CD4-positive, alpha-beta T cell treated with Interleukin-17A for 4 hours (primary cell): ENCODE results near the gene RIC8B.

Experiments
- DNase-seq: peaks from one replicate; pipeline ENCODE4 v3.0.0-alpha.2; 2020; ENCODE audit warnings: mixed read lengths

Gene RIC8B

DNA sequence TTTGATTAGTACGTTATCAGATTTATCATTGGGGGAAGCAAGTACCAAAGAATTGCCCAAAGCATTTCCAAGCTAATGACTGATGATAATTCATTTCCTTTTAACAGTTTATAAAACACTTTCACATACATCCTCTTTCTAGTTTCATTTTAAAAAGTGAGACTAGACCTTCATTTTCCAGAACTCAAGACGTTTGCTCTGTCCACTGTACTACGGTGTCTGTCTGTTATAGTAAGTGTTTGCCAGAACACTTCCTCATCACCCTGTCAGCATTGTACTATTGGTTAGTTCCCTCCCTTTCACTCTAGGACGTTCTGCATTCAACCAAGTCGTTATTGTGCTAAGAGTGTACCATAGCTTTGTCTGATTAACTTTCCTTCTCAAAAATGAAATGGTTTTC, 99.5 kb downstream of the RIC8B start:
- DNase-seq = no peak

DNA sequence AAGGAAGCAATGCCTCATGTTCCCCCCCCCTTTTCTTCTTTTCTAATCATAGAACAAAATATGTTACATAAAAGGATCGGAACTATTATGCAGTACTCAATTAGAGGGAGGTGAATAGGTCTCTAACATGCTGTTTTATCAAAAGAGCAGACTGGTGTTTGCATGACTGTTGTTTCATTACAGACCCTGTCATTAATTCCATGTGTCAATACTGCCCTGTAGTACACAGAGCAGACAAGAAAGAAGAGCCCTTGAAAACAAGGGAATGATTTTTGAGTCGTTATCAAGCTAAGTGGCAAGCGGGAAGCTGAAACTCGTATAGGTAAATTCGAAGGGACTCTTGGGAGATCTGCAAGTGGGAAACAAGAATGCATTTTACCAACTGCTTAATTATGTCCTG, 104.3 kb downstream of the RIC8B start:
- no peak for DNase-seq

DNA sequence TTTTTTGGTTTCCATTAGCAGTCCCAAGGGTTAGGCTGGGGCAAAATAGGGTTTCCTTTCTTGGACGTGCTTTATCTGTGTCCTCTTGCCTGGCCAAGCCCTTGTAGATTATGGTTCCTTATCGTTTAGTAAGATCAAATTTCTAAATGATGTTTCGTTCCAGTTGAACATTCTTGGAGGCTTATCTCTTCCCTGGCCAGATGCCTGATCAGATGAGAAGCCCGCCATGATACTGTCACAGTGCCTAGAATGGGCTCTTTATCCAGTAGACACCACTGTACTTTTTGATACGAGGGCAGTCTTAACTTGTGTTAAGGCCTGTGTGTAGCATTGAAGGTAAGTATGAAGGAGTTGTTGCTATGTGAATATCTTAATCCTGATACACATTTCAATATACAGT, 105.1 kb downstream of the RIC8B start:
- DNase-seq = no peak

DNA sequence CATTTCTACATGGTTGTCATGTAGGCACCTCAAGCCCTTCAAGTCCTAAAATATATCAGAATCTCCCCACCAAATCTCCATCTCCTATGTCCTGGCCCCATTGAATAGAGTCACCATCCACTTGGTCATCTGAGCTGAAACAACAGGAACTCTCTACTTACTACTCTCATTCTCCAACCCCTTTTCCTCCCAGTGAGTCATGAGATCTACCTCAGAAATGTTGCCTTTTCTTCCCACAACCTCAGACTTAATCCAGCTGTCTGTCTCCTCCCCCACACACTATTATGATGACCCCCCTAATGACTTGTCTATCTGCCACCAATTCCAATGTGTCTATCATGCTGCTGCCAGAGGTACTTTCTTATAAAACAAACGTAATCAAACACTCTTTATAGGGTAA, 108.9 kb downstream of the RIC8B start:
- DNase-seq = no peak

DNA sequence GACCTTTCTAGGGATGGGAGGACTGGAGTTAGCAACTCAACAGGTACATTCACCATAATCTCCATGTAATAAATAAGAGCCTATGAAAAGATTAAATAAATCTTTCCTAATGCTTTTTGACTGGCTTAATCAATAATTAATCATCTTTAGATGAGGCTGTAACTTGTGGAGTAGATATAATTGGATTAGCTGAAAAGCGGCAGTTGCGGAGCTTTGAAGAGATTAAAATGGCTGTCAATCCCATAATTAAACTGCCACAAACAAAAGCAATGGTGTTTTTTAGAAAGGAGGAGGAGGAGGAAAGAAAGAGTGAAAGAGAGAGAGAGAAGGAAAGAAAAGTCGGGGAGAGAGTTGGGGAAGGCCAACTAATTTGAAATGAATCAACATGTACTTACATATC, 110.5 kb downstream of the RIC8B start:
- DNase-seq = no peak

DNA sequence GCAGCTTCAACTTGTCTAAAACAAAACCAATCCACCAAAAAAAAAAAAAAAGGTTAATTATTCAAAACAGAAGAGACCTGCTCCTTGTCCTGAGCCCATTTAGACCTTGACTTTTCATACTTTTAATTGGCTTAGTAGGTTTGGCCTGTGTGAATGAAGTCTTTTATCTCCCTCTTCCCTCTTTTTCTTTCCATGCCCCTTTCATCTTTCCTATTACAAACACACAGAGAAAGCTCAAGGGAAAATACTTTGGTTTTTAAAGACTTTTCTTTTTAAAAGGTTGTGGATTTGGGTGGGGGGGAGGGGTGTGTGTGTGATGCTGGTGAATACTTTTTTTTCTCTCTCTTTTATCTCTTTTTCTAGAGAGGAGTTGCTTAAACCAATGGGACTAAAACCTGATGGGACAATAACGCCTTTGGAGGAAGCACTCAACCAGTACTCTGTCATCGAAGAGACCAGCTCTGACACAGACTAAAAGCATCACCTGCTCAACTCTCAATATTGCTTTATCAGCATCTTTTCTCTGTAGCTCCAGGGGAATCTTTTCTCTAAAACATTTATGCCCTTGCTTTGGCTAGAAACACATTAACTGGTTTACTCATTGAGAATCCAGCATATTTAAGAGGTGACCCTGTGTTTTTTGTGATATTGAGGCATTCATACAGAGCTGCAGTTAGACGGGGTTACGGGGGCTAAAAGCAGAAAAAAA, 111.2 kb downstream of the RIC8B start:
- DNase-seq = no peak

DNA sequence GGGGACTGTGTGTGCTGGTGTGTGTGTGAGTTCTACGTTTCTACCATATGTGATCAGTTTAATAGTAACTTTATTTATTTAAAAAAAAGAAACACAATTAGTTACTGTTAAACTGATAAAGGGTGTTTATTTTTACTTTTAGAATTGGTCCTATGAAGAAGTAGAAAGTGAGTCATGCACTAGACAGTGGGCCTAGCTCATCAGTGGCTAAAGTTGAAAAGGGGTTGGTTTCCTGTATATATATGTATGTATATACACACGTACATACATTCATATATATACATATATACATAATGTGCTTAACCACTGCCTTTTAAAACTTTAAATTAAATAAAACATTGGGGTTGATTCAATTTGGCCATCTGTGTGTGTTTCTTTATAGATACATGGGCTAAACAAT, 112.5 kb downstream of the RIC8B start:
- DNase-seq = no peak

DNA sequence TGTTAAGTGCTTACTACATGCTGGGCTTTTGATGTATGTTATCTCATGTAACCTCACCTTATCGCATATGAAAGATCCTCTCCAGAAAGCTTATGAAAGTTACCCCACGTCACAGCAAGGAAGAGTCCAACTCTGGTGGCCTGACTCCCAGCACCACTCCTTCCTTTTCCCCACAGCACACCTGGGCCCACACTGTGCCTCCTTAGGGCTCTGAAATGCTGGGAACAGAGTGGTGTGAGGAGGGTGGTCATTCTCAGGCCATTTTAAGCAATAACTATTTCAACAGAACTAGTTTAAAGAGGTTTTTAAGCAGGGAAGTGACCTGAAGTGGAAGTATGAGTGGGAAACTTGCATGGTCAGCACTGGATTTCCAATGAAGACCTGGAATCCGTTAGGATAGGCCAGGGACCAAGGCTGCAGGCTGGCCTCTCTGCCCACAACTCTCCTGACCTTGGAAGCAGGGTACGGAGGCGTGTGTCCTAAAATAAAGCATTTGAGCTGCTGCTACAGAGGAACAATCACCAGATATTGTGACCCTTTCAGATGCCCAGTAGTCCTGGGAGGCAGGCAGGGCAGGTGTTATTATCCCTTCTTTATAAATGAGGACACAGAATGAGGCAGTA, 114.0 kb downstream of the RIC8B start:
- no peak for DNase-seq

DNA sequence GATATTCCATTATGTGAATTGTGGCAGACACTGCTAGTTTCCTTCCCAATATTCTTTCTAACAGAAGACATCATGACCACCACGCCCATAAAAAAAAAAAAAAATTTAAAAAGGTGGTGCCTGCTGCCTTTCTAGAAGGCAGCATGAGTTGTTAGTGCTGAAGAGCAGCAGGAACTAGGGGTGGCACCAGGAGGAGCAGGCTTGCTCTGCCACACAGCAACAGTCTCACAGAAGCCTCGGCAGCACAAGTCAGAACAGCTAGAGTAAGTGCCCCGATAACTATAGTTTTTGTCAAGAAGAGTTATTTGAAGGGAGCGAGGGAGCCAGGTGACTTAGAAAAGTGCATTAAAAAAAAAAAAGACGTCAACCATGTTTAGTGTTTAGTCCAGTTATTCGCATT, 114.8 kb downstream of the RIC8B start:
- no peak for DNase-seq

DNA sequence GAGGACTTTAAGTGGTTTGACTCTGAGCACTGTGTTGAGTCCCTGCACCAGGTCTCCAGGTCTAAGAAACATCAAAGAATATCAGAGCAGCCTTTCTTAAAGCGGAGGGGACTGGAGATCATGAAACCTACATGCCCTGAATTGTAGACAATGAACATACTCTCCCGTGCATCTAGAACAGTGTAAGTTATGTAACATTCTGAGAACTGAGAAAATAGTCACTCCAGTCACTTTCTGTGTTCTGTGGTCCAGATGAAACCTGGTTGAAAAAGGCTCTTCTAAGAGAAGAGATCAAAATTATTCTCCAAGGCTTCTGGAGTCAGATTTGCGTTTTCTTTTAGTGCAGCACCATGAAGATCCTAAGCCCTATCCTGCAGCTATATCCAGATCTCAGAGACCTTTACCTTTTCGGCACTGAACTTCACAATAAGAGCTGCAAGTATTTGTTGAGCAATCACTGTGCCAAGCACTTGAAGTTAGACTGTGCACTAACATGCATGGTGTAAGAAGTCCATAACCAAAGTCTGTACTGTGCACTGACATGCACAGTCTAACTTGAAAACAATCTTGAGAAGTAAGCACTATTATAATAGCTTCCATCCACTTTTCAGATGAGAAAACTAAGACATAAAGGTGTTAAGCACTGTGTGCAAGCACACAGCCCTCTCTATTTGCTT, 115.6 kb downstream of the RIC8B start:
- DNase-seq = no peak

DNA sequence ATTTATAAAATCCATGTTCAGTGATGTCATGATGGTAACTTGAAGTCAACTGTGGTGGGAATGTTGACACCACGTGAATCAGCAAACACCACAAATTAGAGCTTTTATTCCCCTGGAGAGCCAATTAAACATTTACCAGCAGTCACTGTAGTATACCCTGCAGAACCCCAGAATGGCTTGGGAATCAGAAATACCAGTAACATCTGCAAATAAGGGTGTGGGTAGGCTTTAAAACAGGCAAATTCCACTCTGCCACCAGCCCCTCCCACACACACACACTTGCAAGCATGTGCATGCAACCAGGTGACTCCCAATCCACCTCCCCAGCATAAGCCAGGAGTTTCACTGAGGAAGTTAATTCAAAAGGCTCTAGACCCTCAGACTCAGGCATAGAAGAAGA, 117.6 kb downstream of the RIC8B start:
- no peak for DNase-seq

DNA sequence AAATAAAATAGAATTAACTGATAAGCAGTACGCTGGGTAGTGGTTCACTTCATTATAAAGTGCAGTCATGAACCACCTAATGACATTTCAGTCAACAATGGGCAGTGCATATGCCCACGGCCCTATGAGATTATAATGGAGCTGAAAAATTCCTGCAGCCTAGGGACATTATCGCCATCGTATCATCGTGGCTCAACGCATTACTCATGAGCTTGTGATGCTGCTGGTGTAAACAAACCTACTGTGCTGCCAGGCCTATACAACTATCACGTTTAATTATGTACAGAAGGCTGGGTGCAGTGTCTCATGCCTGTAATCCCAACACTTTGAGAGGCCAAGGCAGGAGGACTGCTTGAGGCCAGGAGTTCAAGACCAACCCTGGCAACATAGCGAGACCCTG, 119.0 kb downstream of the RIC8B start:
- no peak for DNase-seq

DNA sequence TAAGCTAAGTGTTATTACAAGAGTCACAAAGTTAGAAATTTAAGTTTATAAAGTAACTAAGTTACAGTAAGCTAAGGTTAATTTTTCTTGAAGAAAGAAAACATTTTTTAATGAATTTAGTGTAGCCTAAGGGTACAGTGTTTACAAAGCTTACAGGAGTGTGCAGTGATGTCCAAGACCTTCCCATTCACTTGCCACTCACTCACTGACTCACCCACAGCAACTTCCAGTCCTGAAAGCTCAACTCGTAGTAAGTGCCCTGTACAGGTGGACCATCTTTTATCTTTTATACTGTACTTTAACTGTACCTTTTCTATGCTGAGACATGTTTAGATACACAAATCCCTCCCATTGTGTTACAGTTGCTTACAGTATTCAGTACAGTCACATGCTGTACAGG, 120.3 kb downstream of the RIC8B start:
- DNase-seq = no peak

DNA sequence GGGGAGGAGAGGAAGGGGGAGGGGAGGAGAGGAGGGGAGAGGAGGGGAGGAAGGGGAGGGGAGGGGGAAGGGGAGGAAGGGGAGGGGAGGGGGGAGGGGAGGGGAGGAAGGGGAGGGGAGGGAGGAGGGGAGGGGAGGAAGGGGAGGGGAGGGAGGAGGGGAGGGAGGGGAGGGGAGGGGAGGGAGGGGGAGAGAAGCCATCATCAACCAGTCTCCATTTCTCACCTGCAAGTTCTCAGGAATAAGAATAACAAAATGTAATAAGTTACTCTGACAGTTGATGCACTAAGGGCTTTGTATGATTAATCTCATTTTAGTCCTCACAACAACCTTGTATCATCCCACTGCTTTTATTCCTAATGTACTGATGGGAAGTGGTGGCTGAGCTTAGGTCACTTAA, 122.1 kb downstream of the RIC8B start:
- DNase-seq = no peak

DNA sequence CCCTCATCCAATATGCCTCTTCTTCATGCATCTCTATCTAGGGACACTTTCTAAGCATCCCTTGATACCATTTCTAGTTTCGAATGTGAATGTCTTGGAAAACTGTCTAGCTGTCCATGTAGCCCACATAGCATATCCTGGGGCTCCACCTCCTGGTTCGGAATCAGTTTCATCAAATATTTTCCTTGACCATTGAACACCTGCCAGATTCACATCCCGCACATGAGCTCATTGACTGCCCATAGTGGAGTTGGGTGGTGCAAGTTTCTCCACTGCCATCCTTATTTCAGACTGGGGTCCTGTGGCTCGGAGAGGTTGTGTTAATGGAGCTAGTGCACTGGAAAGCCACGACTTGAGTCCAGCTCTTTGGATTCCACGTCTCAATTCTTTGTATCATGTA, 122.6 kb downstream of the RIC8B start:
- no peak for DNase-seq

DNA sequence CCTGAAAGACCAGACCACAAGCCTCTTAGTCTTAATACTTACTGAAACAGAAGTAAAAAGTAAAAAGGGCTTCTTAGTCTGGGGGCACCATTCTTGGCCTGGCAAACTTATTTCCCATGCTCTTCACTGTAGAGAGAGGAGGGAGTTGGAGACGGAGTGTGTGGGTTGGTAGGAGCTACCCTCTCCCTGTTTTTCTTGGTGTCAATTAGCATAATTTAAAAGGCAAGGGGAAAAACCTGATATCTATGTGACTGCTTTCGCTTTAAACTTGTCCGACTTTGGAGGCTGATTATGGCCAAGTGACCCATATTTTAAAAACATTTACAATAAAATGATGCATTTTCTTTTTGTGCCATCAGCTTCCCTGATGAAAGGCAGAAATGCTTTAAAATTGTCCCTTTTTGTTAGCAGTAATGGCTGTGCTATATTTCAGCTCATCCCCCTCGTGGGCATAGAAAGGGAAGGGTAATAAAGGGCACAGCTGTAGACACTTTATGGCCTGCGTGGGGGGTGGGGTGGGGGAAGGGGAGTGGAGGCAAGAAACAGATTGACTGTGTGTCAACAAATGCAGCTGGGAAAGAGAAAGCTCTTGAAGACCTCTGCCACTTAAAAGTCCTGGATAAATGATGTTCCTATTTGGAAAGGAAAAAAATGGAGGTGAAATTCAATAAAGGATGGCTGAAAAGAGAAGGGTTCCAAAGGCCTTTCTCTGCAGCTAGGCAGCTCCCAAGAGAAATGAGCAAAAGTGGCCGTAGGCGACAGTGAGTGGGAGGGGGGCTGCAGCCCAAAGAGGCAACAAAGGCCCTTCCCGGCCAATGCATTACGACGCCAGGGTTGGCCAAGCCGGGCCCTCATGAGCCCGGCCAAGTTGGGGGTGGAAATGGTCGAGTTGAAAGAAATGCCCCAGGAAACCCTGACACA, 123.8 kb downstream of the RIC8B start:
- no peak for DNase-seq

DNA sequence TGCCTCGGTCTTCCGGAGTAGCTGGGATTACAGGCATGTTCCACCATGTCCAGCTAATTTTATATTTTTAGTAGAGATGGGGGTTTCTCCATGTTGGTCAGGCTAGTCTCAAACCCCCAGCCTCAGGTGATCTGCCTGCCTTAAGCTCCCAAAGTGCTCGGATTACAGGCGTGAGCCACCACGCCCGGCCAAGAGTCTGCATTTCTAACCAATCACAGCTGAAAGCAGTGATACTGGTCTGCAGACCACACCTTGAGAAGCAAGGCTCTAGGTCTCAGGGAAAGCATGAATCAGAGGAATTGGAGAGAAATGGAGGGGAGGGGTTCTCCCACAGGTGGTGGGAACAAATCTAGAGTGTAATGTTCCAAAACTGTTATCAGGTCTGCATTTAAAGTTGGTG, 126.1 kb downstream of the RIC8B start:
- DNase-seq = no peak

DNA sequence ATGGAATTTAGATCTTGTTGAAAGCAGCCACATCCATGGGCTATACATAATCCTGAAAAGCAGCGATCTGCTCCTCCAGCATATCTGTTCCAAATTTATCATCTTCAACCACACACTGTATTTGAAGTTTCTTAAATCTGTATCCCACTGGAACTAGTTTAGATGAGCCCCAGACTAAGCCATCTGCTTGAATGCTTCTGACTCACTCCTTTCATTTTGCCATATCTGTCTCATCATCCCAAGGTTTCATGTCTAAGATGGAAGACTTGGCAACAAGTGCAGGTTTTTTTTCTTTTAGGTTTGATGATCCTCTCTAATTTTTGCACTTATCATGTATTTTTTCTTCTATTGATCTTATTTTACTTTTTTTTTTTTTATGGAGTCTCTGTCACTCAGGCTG, 126.8 kb downstream of the RIC8B start:
- no peak for DNase-seq

DNA sequence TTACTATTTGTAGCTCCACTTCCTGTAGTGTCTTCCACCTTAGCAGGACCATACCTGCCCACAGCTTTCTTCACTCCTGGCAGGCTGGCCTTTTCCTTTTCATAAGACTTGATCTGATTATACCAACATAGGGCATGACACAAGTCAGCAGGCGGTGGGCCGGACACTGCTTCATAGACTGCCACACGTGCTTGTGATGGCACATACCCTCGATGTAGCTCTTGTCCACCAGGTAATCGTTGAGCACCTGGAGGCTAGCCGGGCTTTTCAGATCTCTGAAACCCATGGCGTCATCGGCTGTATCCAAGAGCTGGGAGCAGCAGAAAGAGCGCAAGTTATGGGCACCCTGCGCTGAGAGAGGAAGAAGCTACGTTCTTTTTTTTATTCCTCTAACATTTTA, 127.6 kb downstream of the RIC8B start:
- DNase-seq = no peak

DNA sequence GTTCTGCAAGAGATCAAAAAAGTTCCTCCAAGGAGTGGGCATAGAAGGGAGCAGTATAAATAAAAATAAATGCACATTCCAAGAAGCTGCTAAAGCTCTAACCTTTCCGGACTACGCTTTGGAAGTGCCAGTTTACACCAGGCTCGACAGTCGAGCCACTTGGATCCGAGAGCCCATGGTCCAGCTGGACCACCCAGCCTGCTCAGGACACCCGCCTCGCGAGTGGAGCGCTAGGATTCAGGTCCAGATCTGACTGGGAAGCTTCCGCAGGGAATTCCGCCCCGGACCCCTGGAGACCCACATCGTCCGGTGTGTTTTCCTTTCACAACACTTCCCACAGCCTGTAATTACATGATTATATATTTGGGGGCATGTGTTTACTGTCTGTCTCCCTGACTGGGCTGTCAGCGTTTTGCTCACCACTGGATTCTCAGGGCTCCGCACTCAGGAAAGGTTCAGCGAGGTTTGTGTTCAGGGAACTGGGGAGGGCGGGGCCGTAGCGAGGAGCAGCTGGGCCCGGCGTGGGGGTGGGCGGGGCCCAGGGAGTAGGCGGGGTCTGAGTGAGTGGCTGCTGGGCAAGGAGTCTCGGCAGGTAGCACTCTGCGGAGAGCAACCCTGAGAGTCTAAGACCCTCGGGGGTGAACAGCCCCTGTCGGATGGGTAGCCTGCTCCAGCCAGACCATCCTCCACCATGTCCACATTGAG, 128.9 kb downstream of the RIC8B start:
- peak; percentile 91 for DNase-seq

DNA sequence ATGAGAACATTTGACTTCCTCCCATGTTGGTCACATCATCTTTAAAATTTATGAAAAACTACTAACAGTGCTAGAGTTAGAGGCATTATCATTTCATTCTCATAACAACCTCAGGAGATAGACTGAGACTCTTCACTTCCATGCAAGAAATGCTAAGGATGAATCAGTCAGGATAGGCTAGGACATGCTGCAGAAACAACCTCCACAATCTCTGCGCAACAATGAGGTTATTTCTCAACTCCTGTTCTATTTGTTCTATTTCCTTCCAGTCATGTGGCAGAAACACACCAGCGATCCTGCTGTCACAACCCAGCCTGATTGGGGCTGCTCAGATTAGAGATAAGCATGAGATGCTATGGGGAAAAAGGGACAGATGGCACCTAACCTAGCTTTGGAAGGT, 132.2 kb downstream of the RIC8B start:
- no peak for DNase-seq

DNA sequence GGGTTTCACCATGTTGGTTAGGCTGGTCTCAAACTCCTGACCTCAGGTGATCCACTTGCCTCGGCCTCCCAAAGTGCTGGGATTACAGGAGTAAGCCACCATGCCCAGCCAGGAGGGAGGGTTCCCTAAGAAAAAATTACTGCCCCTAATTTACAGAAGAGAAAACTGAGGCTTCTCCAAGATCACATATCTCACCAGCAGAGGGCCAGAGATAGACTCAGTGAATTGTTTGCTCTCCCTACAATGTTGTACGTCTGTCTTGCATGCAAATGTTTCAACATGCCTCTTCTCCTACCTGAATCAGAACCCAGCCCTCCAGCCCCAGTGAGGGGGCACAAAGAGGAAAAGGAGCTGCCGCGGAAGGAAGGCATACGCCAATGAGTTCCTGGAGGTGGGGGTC, 132.9 kb downstream of the RIC8B start:
- DNase-seq = no peak

DNA sequence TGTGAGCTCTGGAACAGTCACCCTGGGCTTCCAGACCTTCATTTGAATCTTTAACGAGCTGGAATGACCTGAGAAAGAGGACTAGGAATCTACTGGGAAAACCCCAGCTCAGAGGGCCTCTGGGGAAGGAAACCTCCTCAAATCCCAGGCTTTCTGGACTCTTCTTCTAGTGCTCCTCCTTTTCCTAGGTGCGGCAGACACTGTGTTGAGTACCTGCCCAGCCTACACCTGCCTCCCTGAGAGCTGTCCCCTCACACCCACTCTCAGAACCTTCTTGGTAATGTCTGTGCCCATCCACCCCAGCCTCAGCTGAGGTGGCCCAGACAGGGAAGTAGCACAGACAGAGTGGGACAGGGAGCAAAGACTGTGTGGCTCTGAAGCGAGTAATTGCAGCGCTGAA, 133.4 kb downstream of the RIC8B start:
- DNase-seq = no peak
